Activated CD4-positive, alpha-beta T cell treated with anti-CD3 and anti-CD28 coated beads, Interleukin-2, amount 10 ng/mL, durations not matched to agents 7 days and 5 days (primary cell): ENCODE measurements around the gene MVP. TPM values are rescaled to one million over a fixed set of nuclear protein-coding genes. Genes with fewer than 3 reads are reported as not detected.
A peak's percentile ranks its signal among the peaks of the same experiment; 100 is the strongest.
"Not testable (repeated sequence)": the region's sequence is repeated elsewhere in the genome, so short reads cannot be mapped to it uniquely, and the experiment has no call there.

Experiments
- CTCF ChIA-PET: fragments of 350-600 bp; sonication (Branson Sonifier 250); formaldehyde crosslinking; loops from one replicate; lab custom pipeline; 2021; ENCODE audit warnings: antibody characterized with exemption; lab: Charles Lee
- POLR2A ChIA-PET: fragments of 350-600 bp; sonication (Branson Sonifier 250); formaldehyde crosslinking; loops from one replicate; lab custom pipeline; 2021; ENCODE audit warnings: antibody characterized with exemption; lab: Charles Lee
- DNase-seq: peaks from one replicate; pipeline ENCODE4 v3.0.0-alpha.2; 2020
- H3K27ac Mint-ChIP-seq: one replicate; pipeline ENCODE4 v1.8.0; 2021; ENCODE audit warnings: mild to moderate bottlenecking, moderate library complexity, mixed read lengths
- H3K27me3 Mint-ChIP-seq: one replicate; pipeline ENCODE4 v1.8.0; 2021; ENCODE audit warnings: mixed read lengths
- H3K36me3 Mint-ChIP-seq: one replicate; pipeline ENCODE4 v1.8.0; 2021; ENCODE audit warnings: low read depth, mixed read lengths
- H3K4me1 Mint-ChIP-seq: one replicate; pipeline ENCODE4 v1.8.0; 2021; ENCODE audit warnings: mixed read lengths
- H3K4me3 Mint-ChIP-seq: one replicate; pipeline ENCODE4 v1.8.0; 2021; ENCODE audit warnings: mild to moderate bottlenecking, moderate library complexity, mixed read lengths
- H3K9me3 Mint-ChIP-seq: one replicate; pipeline ENCODE4 v1.8.0; 2021; ENCODE audit warnings: mixed read lengths
- total RNA-seq, 2 experiments: library from RNA; stranded (reverse); gene quantifications; one replicate each; pipeline ENCODE4 v1.2.3, GENCODE V29; 2021

MVP gene
- total RNA-seq, 2 experiments from 2014 or later: 177 to 187 TPM

- ChIA-PET CTCF (interaction anchor here (0.5 to 3.5 kb wide), 37 partner anchors 8 to 301 kb away, joined by 3 to 46 read pairs (median 4); partner anchors contain the start of genes MVP, PAGR1, TBX6 and TMEM219), POLR2A (interaction anchor here (0.6 to 2.1 kb wide), 4 partner anchors 14 to 28 kb away, joined by 3 to 9 read pairs (median 6); no protein-coding TSS in a partner anchor)
- no peaks in the 10 kb centered on the region for H3K27me3 Mint-ChIP-seq
- no peaks in the 10 kb centered on the region for H3K9me3 Mint-ChIP-seq
- peak within 1 kb of the TSS; percentile 99 for H3K4me3 Mint-ChIP-seq
- H3K27ac Mint-ChIP-seq: peak within 1 kb of the TSS; percentile 98
- peak; percentile 100 for DNase-seq
- peaks cover 50% of the 10 kb centered on the region for H3K4me1 Mint-ChIP-seq
- H3K36me3 Mint-ChIP-seq: peaks cover 35% of the 10 kb centered on the region
These were observed 29.9 kb upstream of the MVP start, which contains the start of gene KIF22 for GRCh38 chr16:29790183-29790948. Gene KIF22 (plus strand): TSS chr16:29790751. CDS start chr16:29790760, 9 bp downstream.

- Mint-ChIP-seq H3K4me1 (peaks cover 49% of the 10 kb centered on the region), H3K27ac (peak overlapping the region; percentile 98), H3K36me3 (peaks cover 42% of the 10 kb centered on the region), H3K4me3 (peak overlapping the region; percentile 99), H3K9me3 (no peaks in the 10 kb centered on the region), H3K27me3 (no peaks in the 10 kb centered on the region)
- ChIA-PET POLR2A (interaction anchor here (0.6 to 2.1 kb wide), 3 partner anchors 13 to 29 kb away, joined by 3 to 9 read pairs (median 9); no protein-coding TSS in a partner anchor), CTCF (interaction anchor here (0.5 to 3.5 kb wide), 29 partner anchors 7 to 301 kb away, joined by 3 to 46 read pairs (median 4); partner anchors contain the start of genes MVP, PAGR1, TBX6 and TMEM219)
- DNase-seq: no peak
These were observed 29.1 kb upstream of the MVP start for GRCh38 chr16:29790949-29791844.

GRCh38 chr16:29791845-29792807, 28.1 kb upstream of the MVP start:
- H3K27ac Mint-ChIP-seq: peak overlapping the region; percentile 98
- H3K27me3 Mint-ChIP-seq: no peaks in the 10 kb centered on the region
- ChIA-PET POLR2A (interaction anchor here (2.1 kb wide), 1 partner anchor 12 kb away, joined by 9 read pairs; no protein-coding TSS in a partner anchor), CTCF (interaction anchor here (1.1 to 3.5 kb wide), 3 partner anchors 12 to 23 kb away, joined by 4 to 20 read pairs (median 5); partner anchors contain the start of gene PAGR1)
- H3K36me3 Mint-ChIP-seq: peaks cover 51% of the 10 kb centered on the region
- peak overlapping the region; percentile 99 for H3K4me3 Mint-ChIP-seq
- no peaks in the 10 kb centered on the region for H3K9me3 Mint-ChIP-seq
- H3K4me1 Mint-ChIP-seq: peaks cover 49% of the 10 kb centered on the region
- DNase-seq: no peak

- Mint-ChIP-seq H3K36me3 (peaks cover 58% of the 10 kb centered on the region), H3K27ac (peak overlapping the region; percentile 71), H3K4me1 (peaks cover 49% of the 10 kb centered on the region)
These were observed 27.1 kb upstream of the MVP start for GRCh38 chr16:29793153-29793552.

GRCh38 chr16:29794231-29794710, 26.0 kb upstream of the MVP start:
- no peak overlapping the region for H3K27ac Mint-ChIP-seq
- ChIA-PET POLR2A (interaction anchor here (1.7 kb wide), 1 partner anchor 10 kb away, joined by 7 read pairs; no protein-coding TSS in a partner anchor), CTCF (interaction anchor here (1.0 to 2.0 kb wide), 4 partner anchors 9 to 21 kb away, joined by 3 to 6 read pairs (median 4); partner anchors contain the start of gene PAGR1)
- H3K27me3 Mint-ChIP-seq: no peaks in the 10 kb centered on the region
- no peak for DNase-seq
- H3K4me1 Mint-ChIP-seq: peaks cover 46% of the 10 kb centered on the region
- H3K4me3 Mint-ChIP-seq: no peak overlapping the region
- H3K9me3 Mint-ChIP-seq: no peaks in the 10 kb centered on the region
- peaks cover 69% of the 10 kb centered on the region for H3K36me3 Mint-ChIP-seq

More at GRCh38 chr16:29793153-29793552, 27.1 kb upstream of the MVP start:
- not testable (repeated sequence) for DNase-seq, H3K27me3 Mint-ChIP-seq, H3K9me3 Mint-ChIP-seq, H3K4me3 Mint-ChIP-seq
- POLR2A ChIA-PET: interaction anchor here (0.7 kb wide), 1 partner anchor 357 kb away, joined by 3 read pairs; no protein-coding TSS in a partner anchor
- CTCF ChIA-PET: interaction anchor here (1.1 to 2.0 kb wide), 4 partner anchors 7 to 22 kb away, joined by 3 to 6 read pairs (median 4); partner anchors contain the start of gene PAGR1

- Mint-ChIP-seq H3K4me1 (peaks cover 24% of the 10 kb centered on the region), H3K9me3 (no peaks in the 10 kb centered on the region), H3K27me3 (no peaks in the 10 kb centered on the region), H3K4me3 (no peak overlapping the region), H3K36me3 (peaks cover 64% of the 10 kb centered on the region), H3K27ac (peak overlapping the region; percentile 74)
- ChIA-PET CTCF (interaction anchor here (0.6 to 4.4 kb wide), 5 partner anchors 9 to 216 kb away, joined by 3 to 25 read pairs (median 3); partner anchors contain the start of genes KIF22 and PAGR1), POLR2A (no interaction called here)
- no peak for DNase-seq
These were observed 17.8 kb upstream of the MVP start for GRCh38 chr16:29802416-29802935.

GRCh38 chr16:29804020-29804419, 16.2 kb upstream of the MVP start:
- POLR2A ChIA-PET: interaction anchor here (0.6 to 1.9 kb wide), 3 partner anchors 9 to 117 kb away, joined by 3 to 9 read pairs (median 7); partner anchors contain the start of gene KIF22
- H3K4me3 Mint-ChIP-seq: peak overlapping the region; percentile 89

GRCh38 chr16:29804455-29805231, 15.6 kb upstream of the MVP start:
- H3K27ac Mint-ChIP-seq: peak overlapping the region; percentile 99
- no peaks in the 10 kb centered on the region for H3K9me3 Mint-ChIP-seq
- H3K4me3 Mint-ChIP-seq: peak overlapping the region; percentile 89
- no peaks in the 10 kb centered on the region for H3K27me3 Mint-ChIP-seq
- ChIA-PET POLR2A (interaction anchor here (0.6 to 1.9 kb wide), 3 partner anchors 10 to 117 kb away, joined by 3 to 9 read pairs (median 7); partner anchors contain the start of gene KIF22), CTCF (interaction anchor here (0.8 to 2.6 kb wide), 10 partner anchors 9 to 45 kb away, joined by 3 to 25 read pairs (median 4); partner anchors contain the start of genes KIF22 and MVP)
- H3K4me1 Mint-ChIP-seq: peaks cover 38% of the 10 kb centered on the region
- H3K36me3 Mint-ChIP-seq: peaks cover 62% of the 10 kb centered on the region
- DNase-seq: no peak

More at GRCh38 chr16:29804020-29804419, 16.2 kb upstream of the MVP start:
- peaks cover 36% of the 10 kb centered on the region for H3K4me1 Mint-ChIP-seq
- peaks cover 65% of the 10 kb centered on the region for H3K36me3 Mint-ChIP-seq
- CTCF ChIA-PET: interaction anchor here (0.7 to 2.6 kb wide), 13 partner anchors 9 to 115 kb away, joined by 3 to 25 read pairs (median 3); partner anchors contain the start of genes KIF22 and MVP
- H3K9me3 Mint-ChIP-seq: no peaks in the 10 kb centered on the region
- peak overlapping the region; percentile 99 for H3K27ac Mint-ChIP-seq
- H3K27me3 Mint-ChIP-seq: no peaks in the 10 kb centered on the region
- DNase-seq: no peak

- peak; percentile 98 for DNase-seq
- Mint-ChIP-seq H3K27me3 (no peaks in the 10 kb centered on the region), H3K4me1 (peaks cover 46% of the 10 kb centered on the region), H3K4me3 (peak overlapping the region; percentile 89), H3K9me3 (no peaks in the 10 kb centered on the region), H3K27ac (peak overlapping the region; percentile 99), H3K36me3 (peaks cover 64% of the 10 kb centered on the region)
- POLR2A ChIA-PET: interaction anchor here (1.5 to 1.9 kb wide), 2 partner anchors 10 to 15 kb away, joined by 7 to 9 read pairs; partner anchors contain the start of gene KIF22
- CTCF ChIA-PET: interaction anchor here (1.5 to 3.6 kb wide), 4 partner anchors 10 to 43 kb away, joined by 5 to 27 read pairs (median 20); partner anchors contain the start of genes KIF22 and PAGR1
These were observed 14.8 kb upstream of the MVP start for GRCh38 chr16:29805232-29806098.
